GM19099 (cell line): ENCODE data around the gene DDI2.

Experiments used
- POLR2A ChIP-seq: IDR thresholded peaks from 3 replicates; pipeline ENCODE4 v1.6.1; 2011; ENCODE audit warnings: low read depth; ENCODE audit not compliant: insufficient read length; ENCODE audit errors: extremely low read depth

DDI2 gene

DNA sequence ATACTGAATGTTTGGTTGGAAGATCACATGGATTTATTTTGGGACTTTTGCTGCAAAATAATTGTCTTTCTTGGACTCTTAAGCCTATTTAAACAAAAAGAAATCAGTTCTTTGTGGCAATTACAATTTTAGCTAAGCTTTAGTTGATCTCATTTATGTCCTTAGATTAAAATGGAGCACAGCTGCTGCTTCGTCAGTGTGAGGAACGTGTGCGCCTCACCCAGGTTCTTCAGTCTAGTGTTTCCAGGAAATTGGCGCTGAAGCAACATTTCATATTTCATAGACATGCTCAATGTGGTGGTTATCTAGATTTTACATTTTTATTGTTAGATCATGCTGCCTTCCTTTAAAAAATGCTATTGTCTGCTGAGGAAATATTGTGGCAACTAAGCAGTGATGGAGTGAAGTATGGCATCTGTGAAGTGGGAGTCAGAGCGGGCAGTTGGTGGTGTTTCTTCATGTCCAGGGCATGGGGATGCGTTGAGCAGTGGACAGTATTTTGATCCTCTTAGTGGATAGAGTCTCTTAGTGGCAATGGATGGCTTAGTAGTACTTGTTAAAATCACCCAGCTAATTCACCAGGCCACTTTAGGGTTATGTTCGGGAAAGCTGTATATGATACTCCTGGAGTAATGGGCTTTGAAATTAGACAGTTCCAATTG is 5.6 kb downstream of the DDI2 start:
- no peak for TF ChIP-seq POLR2A

DNA sequence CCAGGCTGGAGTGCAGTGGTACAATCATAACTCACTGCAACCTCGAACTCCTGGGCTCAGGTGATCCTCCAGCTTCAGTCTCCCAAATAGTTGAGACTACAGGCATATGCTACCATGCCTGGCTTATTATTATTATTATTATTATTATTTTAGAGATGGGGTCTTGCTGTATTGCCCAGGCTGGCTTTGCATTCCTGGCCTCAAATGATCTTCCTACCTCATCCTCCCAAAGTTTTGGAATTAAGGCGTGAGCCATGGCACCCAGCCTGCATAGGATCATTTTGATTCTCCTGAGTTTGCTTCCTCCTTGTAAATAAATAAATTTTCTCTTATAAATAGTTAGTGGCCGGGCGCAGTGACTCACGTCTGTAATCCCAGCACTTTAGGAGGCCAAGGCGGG is 6.2 kb downstream of the DDI2 start:
- TF ChIP-seq POLR2A = no peak

DNA sequence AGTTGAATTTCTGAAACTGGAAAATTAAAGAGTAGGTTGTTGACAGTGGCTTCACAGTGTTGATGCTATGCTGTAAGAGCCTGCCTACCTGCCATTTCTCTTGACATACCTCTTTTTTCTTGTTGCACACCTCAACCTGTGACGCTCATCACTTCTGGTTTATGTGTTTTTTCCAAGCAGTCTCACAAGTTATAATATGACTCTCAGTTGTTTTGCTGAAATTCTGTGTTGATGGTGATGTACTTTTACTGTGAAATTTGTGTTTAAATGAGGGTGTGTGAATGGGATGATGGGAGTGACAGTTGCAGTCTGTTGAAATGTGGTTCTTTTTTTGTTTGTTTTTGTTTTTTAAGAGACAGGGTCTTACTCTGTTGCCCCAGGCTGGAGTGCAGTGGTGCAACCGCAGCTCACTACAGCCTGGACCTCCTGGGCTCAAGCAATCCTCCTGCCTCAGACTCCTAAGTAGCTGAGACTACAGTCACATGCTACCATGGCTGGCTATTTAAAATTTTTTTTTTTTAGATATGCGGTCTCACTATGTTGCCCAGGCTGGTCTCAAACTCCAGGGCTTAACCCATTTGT is 7.0 kb downstream of the DDI2 start:
- TF ChIP-seq POLR2A = no peak

DNA sequence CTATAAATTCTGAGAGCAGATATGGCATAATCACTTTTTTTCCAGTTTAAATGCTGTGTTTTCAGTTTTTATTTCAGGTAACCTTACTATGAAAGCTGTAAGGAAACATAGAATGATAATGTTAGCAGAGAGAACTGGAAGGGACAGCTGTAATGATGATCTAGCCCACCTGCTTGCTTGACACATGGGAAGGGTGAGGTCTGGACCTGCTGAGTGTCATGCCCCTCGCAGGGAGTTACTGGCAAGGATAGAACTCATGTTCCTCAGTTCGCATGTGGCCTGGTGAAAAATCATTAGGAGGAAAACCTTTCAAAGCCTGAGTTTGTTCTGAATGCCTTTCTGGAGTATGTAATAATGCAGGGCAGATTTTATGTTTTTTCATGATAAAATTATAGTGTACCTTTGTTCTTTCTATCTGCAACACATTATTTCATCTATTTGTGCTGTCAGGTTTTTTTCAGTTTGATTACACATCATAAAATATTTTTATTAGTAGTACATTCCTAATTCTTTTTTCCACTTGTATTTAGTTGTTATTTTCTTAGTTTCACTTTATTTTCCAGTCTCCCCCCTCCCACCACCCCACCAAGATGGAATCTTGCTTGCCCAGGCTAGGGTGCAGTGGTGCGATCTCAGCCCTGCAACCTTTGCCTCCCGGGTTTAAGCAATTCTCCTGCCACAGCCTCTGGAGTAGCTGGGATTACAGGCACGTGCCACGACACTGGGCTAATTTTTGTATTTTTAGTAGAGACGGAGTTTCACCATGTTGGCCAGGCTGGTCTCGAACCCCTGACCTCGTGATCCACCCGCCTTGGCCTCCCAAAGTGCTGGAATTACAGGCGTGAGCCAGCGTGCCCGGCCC is 8.0 kb downstream of the DDI2 start:
- TF ChIP-seq POLR2A = no peak

DNA sequence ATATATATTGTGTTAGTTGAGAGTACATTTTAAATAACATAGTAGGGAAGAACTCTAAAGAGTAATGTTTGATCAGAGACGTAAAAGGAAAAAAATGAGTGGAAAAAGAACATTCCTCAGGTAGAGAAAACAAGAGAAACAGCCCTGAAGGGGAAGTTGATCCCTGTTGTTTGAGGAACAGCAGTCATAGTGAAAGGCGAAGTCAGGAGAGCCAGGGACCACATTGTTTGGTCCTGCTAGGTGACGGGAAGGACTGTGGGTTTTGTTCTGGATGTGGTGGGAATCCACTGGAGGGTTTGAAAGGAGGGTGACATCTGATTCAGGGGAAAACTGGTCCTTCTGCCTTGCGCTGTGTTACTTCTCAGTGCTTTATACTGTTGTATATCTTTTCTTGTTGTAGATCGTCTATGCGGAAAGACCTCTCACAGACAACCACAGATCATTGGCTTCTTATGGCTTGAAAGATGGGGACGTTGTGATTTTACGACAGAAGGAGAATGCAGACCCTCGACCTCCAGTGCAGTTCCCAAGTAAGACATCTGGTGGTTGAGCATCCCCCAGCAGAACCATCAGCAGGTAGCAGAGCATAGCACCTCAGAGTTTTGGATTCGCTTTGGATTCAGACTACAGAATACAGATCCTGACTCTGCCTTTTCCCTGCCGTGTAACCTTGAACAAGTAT is 9.2 kb downstream of the DDI2 start:
- no peak for TF ChIP-seq POLR2A

DNA sequence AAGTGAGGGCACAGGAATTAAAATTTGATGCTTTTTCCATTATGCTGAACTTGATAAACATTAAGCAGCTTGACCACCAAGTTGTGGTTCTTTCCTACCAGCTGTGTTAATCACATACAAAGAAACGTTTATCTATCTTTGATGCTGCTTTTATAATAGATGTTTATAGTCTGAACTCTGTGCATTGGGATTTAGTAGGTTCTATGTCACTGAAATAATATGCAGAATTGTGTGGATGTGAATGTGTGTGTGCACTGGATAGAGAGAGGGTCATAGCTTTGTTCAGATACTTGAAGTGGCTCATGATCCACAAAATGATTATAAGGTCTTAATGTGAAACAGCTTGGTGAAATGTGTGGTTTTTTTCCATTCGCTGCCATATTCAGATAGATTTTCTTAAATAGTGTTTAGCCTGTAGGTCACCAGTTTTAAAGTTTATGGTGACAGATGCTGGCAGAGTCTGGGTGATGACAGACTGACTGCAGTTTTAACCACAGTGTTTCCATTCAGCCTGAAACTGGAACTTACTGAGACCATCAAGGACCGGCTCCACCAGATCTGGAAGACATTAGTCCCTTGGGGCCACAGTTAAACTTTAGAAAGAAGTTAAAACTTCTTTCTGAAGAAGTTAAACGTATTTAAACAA is 10.2 kb downstream of the DDI2 start:
- no peak for TF ChIP-seq POLR2A

DNA sequence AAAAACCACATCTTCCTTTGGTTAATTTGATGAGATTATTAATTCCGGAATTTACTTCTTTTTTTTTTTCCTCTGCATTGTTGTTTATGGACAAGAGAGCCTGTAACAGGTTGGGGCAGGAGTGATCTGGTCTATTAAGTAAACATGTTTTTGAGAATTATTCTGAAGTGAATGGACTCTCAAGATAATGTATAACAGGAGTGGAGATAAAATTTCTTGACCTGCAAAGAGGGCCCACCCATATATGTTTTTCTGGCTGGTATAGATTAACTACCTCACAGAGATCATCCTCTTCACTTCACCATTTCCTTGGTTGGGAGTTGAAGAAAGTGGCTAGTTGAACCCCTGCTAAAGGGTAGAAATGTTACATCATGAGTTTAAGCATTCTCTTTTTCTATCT is 10.7 kb downstream of the DDI2 start:
- TF ChIP-seq POLR2A = no peak

DNA sequence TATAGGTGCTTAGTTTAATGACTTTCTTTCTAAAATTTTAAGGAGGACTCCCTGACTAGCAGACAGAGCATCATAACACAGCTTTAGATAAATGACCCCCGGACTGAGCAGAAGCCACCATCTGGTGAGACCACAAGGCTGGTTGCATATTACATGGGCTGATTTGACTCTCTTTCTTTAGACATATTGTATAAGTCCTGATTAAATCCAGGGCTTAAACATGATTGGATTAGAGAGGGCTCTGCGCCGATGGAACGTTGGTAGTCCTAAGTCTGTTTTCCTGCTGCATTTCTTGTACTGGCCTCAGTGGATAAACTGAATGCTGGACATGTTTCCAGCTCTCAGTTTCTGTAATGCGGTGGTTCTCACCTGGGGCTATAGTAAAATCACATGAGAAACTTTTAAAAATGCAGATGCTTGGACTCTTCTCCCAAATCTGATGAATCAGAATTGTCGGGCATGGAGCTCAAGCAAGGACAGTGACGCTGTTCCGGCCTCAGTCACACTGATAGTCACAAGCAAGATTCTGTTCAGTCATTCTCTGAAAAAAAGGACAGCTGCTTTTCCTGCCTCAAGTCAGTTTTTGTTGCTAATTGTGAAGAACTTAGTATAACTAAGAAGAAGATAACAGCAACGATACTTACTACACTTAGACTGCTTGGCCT is 16.6 kb downstream of the DDI2 start:
- TF ChIP-seq POLR2A = no peak

DNA sequence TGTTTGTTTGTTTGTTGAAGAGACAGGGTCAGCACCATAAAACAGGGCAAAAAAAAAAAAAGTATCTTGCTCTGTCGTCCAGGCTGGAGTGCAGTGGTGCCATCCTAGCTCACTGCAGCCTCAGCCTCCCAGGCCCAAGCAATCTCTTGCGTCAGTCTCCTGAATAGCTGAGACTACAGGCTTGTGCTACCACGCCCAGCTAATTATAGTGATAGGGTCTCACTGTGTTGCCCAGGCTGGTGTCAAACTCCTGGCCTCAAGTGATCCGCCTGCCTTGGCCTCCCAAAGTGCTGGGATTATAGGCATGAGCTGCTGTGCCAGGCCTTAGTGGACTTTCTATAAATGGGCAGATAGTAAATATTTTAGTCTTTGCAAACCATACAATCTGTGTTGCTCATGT is 19.2 kb downstream of the DDI2 start:
- TF ChIP-seq POLR2A = no peak

DNA sequence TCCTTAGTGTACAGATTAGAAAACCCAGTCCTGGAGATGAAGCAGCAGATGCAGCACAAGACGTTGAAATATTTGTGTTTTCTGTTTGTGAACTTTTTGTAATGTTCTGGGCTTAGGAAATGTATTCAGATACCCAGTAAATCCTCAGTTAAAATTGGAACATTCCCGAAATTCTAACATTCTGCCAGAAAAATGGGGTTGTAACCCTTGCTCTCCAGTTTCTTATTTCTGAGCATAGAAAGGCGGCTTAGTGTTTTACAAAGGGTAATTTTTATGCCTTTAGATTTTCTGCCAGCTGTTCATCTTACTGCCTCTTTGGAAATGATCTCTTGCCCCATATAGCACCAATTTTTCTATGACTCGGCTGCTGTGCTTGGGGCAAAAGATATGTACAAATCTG is 20.6 kb downstream of the DDI2 start:
- no peak for TF ChIP-seq POLR2A

DNA sequence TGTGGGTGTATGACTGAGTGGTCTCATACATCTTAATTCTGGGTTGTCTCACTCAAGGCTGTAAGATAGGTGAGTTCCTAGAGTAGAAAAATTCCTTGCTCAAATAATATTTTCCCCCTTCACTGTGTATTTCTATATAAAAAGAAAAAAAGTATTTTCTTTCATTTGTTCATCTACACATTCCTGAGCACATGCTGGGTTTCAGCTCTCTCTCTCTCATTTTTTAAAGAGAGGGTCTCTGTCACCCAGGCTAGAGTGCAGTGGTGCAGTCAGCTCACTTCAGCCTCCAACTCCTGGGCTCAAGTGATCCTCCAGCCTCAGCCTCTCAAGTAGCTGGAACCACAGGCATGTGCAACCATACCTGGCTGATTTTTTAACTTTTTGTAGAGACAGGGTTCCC is 22.0 kb downstream of the DDI2 start:
- TF ChIP-seq POLR2A = no peak

DNA sequence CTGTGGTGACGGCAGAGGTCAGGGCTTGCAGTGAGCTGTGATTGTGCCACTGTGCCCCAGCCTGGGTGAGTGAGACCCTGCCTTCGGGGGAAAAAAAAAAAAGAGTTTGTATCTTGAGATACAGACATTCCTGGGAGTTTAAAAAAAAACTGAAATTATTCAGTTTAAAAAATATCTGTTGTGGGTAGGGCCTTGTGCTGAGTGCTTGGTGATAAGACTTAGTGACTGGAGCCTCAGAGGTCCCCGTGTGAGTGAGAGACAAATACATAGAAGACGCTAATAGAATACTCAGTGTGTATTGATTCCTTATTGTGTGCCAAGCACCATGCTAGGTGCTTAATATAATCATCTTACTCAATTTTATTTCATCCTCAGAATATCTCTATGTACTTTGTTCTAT is 22.7 kb downstream of the DDI2 start:
- no peak for TF ChIP-seq POLR2A

DNA sequence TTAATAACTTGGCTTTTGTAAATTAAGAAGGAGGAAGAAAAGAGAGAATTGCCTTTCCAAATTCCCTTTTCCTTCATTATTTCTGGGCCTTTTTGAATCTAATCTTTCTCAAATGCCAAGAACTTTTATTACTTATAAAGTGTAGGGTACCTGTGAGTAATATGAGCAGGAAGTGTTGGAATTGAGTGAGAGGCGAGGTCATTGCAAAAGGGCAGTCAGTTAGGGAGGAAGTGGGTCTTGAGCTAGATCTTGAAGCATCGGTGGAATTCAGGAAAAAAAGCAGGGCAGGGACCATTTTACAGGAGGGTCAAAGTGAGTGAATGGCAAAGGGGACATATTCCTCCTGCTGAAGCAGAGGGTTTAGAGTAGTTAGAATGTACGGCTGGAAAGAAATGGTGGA is 23.4 kb downstream of the DDI2 start:
- no peak for TF ChIP-seq POLR2A

DNA sequence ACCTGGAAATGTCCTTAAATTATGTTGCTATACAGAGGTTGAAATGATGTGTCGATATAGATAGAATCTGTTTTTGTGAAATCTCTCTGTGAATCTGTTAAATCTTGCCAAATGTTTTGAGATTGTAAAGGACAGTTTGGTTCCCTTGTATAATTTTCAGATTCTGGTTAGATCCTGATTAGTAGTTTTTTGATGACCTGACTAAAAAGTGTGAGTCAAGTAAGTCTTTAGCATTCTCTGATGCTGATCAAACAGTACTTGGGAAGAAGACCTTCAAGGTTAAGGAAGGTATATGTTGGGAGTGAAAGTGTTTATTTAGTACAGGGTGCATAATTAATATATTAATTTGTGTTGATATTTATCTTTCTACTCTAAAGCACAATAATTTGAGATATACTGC is 32.7 kb downstream of the DDI2 start:
- no peak for TF ChIP-seq POLR2A
